ENCODE results near the gene GUCD1. TPM values are rescaled to one million over a fixed set of nuclear protein-coding genes. Genes with fewer than 3 reads are reported as not detected.

Gene GUCD1
- total and polyA plus RNA-seq, 7 donors = 114 to 232 (median 151) TPM

GRCh38 chr22:24510637-24511625 lies 44.0 kb downstream of the GUCD1 start:
- Histone ChIP-seq H3K36me3 (ENCODE audit: insufficient read depth in 1 of 2, low read depth in 1 of 2) (no peaks in the 10 kb centered on the region), H3K4me3 (peak overlapping the region; percentile 32), H3K9me3 (no peaks in the 10 kb centered on the region), H3K4me1 (peaks cover 24% of the 10 kb centered on the region), H3K27ac (peak overlapping the region; percentile 69), H3K27me3 (ENCODE audit: insufficient read depth in 3 of 3, low read length in 2 of 3) (no peaks in the 10 kb centered on the region)
- intact Hi-C loops (cut with DNase I) = no loop called here
- TF ChIP-seq CTCF (IDR thresholded peaks at IDR 0.05) = no peak
- WGBS, 3 donors = 15 to 31% (median 24%) methylated on average over 10 of the region's 10 CpGs
- ATAC-seq = peak; percentile 84 to 91 (median 88)
- peak in 1 of 2 donors; percentile 35 for DNase-seq

- 81 to 84% (median 82%) methylated on average over 7 of the region's 7 CpGs for WGBS, 3 donors
- H3K27me3 ChIP-seq (ENCODE audit: insufficient read depth in 3 of 3, low read length in 2 of 3) = no peaks in the 10 kb centered on the region
- H3K27ac ChIP-seq = no peak overlapping the region
- no peaks in the 10 kb centered on the region for H3K9me3 ChIP-seq
- peaks cover 24% of the 10 kb centered on the region for H3K4me1 ChIP-seq
- no peak overlapping the region for H3K4me3 ChIP-seq
- intact Hi-C loops (cut with DNase I) = loop anchor here in 1 of 2 donors (10.0 kb wide), 1 partner anchor 183 kb away; no protein-coding TSS in a partner anchor
- H3K36me3 ChIP-seq (ENCODE audit: insufficient read depth in 1 of 2, low read depth in 1 of 2) = no peaks in the 10 kb centered on the region
- no peak for DNase-seq
- no peak for ATAC-seq
- TF ChIP-seq CTCF (IDR thresholded peaks at IDR 0.05) = no peak
Observed at GRCh38 chr22:24507716-24508115, 47.2 kb downstream of the GUCD1 start.

- DNase-seq (no peak), ATAC-seq (no peak)
- intact Hi-C loops (cut with DNase I) = loop anchor here in 1 of 2 donors (10.0 kb wide), 1 partner anchor 182 kb away; no protein-coding TSS in a partner anchor
- Histone ChIP-seq H3K36me3 (ENCODE audit: insufficient read depth in 1 of 2, low read depth in 1 of 2) (no peaks in the 10 kb centered on the region), H3K27me3 (ENCODE audit: insufficient read depth in 3 of 3, low read length in 2 of 3) (no peaks in the 10 kb centered on the region), H3K4me1 (peaks cover 19% of the 10 kb centered on the region), H3K9me3 (no peaks in the 10 kb centered on the region), H3K27ac (no peak overlapping the region), H3K4me3 (no peak overlapping the region)
- TF ChIP-seq CTCF (IDR thresholded peaks at IDR 0.05) = no peak
- WGBS, 3 donors = 67 to 81% (median 68%) methylated on average over 6 of the region's 6 CpGs
Observed at GRCh38 chr22:24506802-24507438, 48.0 kb downstream of the GUCD1 start.

- Histone ChIP-seq H3K4me3 (no peak overlapping the region), H3K27ac (no peak overlapping the region), H3K27me3 (ENCODE audit: insufficient read depth in 3 of 3, low read length in 2 of 3) (no peaks in the 10 kb centered on the region), H3K36me3 (ENCODE audit: insufficient read depth in 1 of 2, low read depth in 1 of 2) (no peaks in the 10 kb centered on the region), H3K9me3 (no peaks in the 10 kb centered on the region), H3K4me1 (peaks cover 13% of the 10 kb centered on the region)
- no peak for TF ChIP-seq CTCF (IDR thresholded peaks at IDR 0.05)
- DNase-seq = no peak
- WGBS, 3 donors = 93% methylated on average over 3 of the region's 3 CpGs
- ATAC-seq = no peak
- intact Hi-C loops (cut with DNase I) = loop anchor here (5.0 to 10.0 kb wide), 2 partner anchors 83 to 180 kb away; no protein-coding TSS in a partner anchor
Observed at GRCh38 chr22:24504956-24505736, 49.8 kb downstream of the GUCD1 start.

Data from psoas muscle (tissue), 8 donors.